Mesendoderm (in vitro differentiated cells): Measurements from ENCODE around the gene SPAG6.

Experiments used
- DNase-seq: peaks from one replicate; pipeline ENCODE4 v3.0.0; 2013
- H2AK5ac ChIP-seq: 2 replicates; pipeline ENCODE4 v1.6.1; 2013; ENCODE audit warnings: low read length, inconsistent platforms
- H2BK120ac ChIP-seq: 2 replicates; pipeline ENCODE4 v1.6.1; 2013; ENCODE audit warnings: low read depth, mild to moderate bottlenecking, low read length, moderate library complexity, mixed read lengths
- H2BK15ac ChIP-seq: replicated peaks from 2 replicates; pipeline ENCODE4 v1.6.1; 2013; ENCODE audit warnings: low read depth, mild to moderate bottlenecking, moderate library complexity
- H2BK5ac ChIP-seq: 2 replicates; pipeline ENCODE4 v1.6.1; 2013; ENCODE audit warnings: low read length, inconsistent platforms
- H3K18ac ChIP-seq: 2 replicates; pipeline ENCODE4 v1.6.1; 2013; ENCODE audit warnings: mild to moderate bottlenecking, low read length, mixed read lengths
- H3K23ac ChIP-seq: one replicate; pipeline ENCODE4 v1.6.1; 2013; ENCODE audit warnings: low read length
- H3K27ac ChIP-seq: 2 replicates; pipeline ENCODE4 v1.5.1; 2013; ENCODE audit warnings: low read depth, mild to moderate bottlenecking, inconsistent platforms, low read length, moderate library complexity
- H3K27me3 ChIP-seq: 2 replicates; pipeline ENCODE4 v1.6.1; 2013; ENCODE audit warnings: low read length, control low read depth, mild to moderate bottlenecking, inconsistent platforms; ENCODE audit not compliant: insufficient read depth, poor library complexity
- H3K36me3 ChIP-seq: 2 replicates; pipeline ENCODE4 v1.6.1; 2013; ENCODE audit warnings: low read length, inconsistent platforms; ENCODE audit not compliant: control insufficient read depth, insufficient read depth
- H3K4ac ChIP-seq: one replicate; pipeline ENCODE4 v1.6.1; 2013; ENCODE audit warnings: low read depth, mild to moderate bottlenecking, low read length, moderate library complexity
- H3K4me1 ChIP-seq: 2 replicates; pipeline ENCODE4 v1.6.1; 2013; ENCODE audit warnings: low read depth, low read length, inconsistent platforms; ENCODE audit not compliant: control insufficient read depth
- H3K4me2 ChIP-seq: 2 replicates; pipeline ENCODE4 v1.6.1; 2013; ENCODE audit warnings: low read length
- H3K4me3 ChIP-seq: 2 replicates; pipeline ENCODE4 v1.5.1; 2013; ENCODE audit warnings: mild to moderate bottlenecking, low read length
- H3K56ac ChIP-seq: one replicate; pipeline ENCODE4 v1.6.1; 2013; ENCODE audit warnings: low read length
- H3K79me1 ChIP-seq: 2 replicates; pipeline ENCODE4 v1.6.1; 2013; ENCODE audit warnings: low read length, inconsistent platforms
- H3K79me2 ChIP-seq: 2 replicates; pipeline ENCODE4 v1.6.1; 2013; ENCODE audit warnings: mild to moderate bottlenecking, low read length; ENCODE audit not compliant: control insufficient read depth, insufficient read depth
- H3K9ac ChIP-seq: 2 replicates; pipeline ENCODE4 v1.6.1; 2013; ENCODE audit warnings: low read length, inconsistent platforms
- H4K5ac ChIP-seq: one replicate; pipeline ENCODE4 v1.6.1; 2013; ENCODE audit warnings: low read length
- H4K8ac ChIP-seq: one replicate; pipeline ENCODE4 v1.6.1; 2013; ENCODE audit warnings: low read depth, mild to moderate bottlenecking, control low read depth, low read length, moderate library complexity
- WGBS: extraction: QIAGEN DNeasy Blood & Tissue Kit; methylation state at CpG from one replicate; pipeline ENCODE4 v1.1.7; 2013; ENCODE audit warnings: low lambda C conversion rate, missing lambda C conversion rate; ENCODE audit not compliant: insufficient coverage; ENCODE audit errors: extremely low coverage; 5-methylcytosine and 5-hydroxymethylcytosine counted together

The SPAG6 gene

GRCh38 chr10:22453948-22454591 lies 108.8 kb downstream of the SPAG6 start:
- WGBS = no CpG with 5 or more reads among the region's 10 CpGs
- Histone ChIP-seq H4K5ac (no peak overlapping the region), H3K27ac (no peak overlapping the region), H3K27me3 (no peaks in the 10 kb centered on the region), H3K79me2 (no peaks in the 10 kb centered on the region), H3K79me1 (no peaks in the 10 kb centered on the region), H3K4me2 (no peak overlapping the region), H3K18ac (no peak overlapping the region), H2BK5ac (no peak overlapping the region), H3K56ac (no peak overlapping the region), H3K4ac (no peak overlapping the region), H3K36me3 (no peaks in the 10 kb centered on the region), H2BK15ac (no peak overlapping the region), H3K9ac (no peak overlapping the region), H2AK5ac (no peak overlapping the region), H3K4me3 (no peak overlapping the region), H2BK120ac (no peak overlapping the region), H4K8ac (no peak overlapping the region), H3K23ac (no peak overlapping the region), H3K4me1 (no peaks in the 10 kb centered on the region)
- DNase-seq = no peak

GRCh38 chr10:22454634-22455033 lies 109.3 kb downstream of the SPAG6 start:
- H3K23ac ChIP-seq = no peak overlapping the region
- H3K56ac ChIP-seq = no peak overlapping the region
- no peak overlapping the region for H3K27ac ChIP-seq
- H3K4me1 ChIP-seq = no peaks in the 10 kb centered on the region
- H3K36me3 ChIP-seq = no peaks in the 10 kb centered on the region
- no peak overlapping the region for H2BK5ac ChIP-seq
- DNase-seq = no peak
- H3K79me2 ChIP-seq = no peaks in the 10 kb centered on the region
- H4K8ac ChIP-seq = no peak overlapping the region
- no peaks in the 10 kb centered on the region for H3K79me1 ChIP-seq
- H3K27me3 ChIP-seq = no peaks in the 10 kb centered on the region
- H2BK120ac ChIP-seq = no peak overlapping the region
- no peak overlapping the region for H2BK15ac ChIP-seq
- no peak overlapping the region for H3K4me3 ChIP-seq
- H3K9ac ChIP-seq = no peak overlapping the region
- H3K4ac ChIP-seq = no peak overlapping the region
- no peak overlapping the region for H4K5ac ChIP-seq
- H2AK5ac ChIP-seq = no peak overlapping the region
- no CpG with 5 or more reads among the region's 1 CpG for WGBS
- no peak overlapping the region for H3K18ac ChIP-seq
- no peak overlapping the region for H3K4me2 ChIP-seq

- H3K56ac ChIP-seq = no peak overlapping the region
- H4K8ac ChIP-seq = no peak overlapping the region
- no peak overlapping the region for H3K4ac ChIP-seq
- no peak overlapping the region for H3K4me2 ChIP-seq
- no peak overlapping the region for H2BK15ac ChIP-seq
- no peak overlapping the region for H2BK5ac ChIP-seq
- H3K23ac ChIP-seq = no peak overlapping the region
- H3K79me2 ChIP-seq = no peaks in the 10 kb centered on the region
- H3K27me3 ChIP-seq = no peaks in the 10 kb centered on the region
- H2AK5ac ChIP-seq = no peak overlapping the region
- no peak overlapping the region for H3K4me3 ChIP-seq
- no peaks in the 10 kb centered on the region for H3K4me1 ChIP-seq
- H3K36me3 ChIP-seq = no peaks in the 10 kb centered on the region
- no peak overlapping the region for H3K27ac ChIP-seq
- no peak overlapping the region for H2BK120ac ChIP-seq
- WGBS = no CpG with 5 or more reads among the region's 8 CpGs
- no peak for DNase-seq
- no peak overlapping the region for H3K18ac ChIP-seq
- no peaks in the 10 kb centered on the region for H3K79me1 ChIP-seq
- H3K9ac ChIP-seq = no peak overlapping the region
- H4K5ac ChIP-seq = no peak overlapping the region
Observed at GRCh38 chr10:22455068-22455857, 110.0 kb downstream of the SPAG6 start.

- Histone ChIP-seq H2BK5ac (no peak overlapping the region), H3K36me3 (no peaks in the 10 kb centered on the region), H3K4me1 (no peaks in the 10 kb centered on the region), H4K8ac (no peak overlapping the region), H3K56ac (no peak overlapping the region), H3K9ac (no peak overlapping the region), H2BK120ac (no peak overlapping the region), H3K18ac (no peak overlapping the region), H3K27me3 (no peaks in the 10 kb centered on the region), H2AK5ac (no peak overlapping the region), H3K27ac (no peak overlapping the region), H3K4me2 (no peak overlapping the region), H3K23ac (no peak overlapping the region), H3K79me1 (no peaks in the 10 kb centered on the region), H4K5ac (no peak overlapping the region), H3K4ac (no peak overlapping the region), H3K4me3 (no peak overlapping the region), H2BK15ac (no peak overlapping the region), H3K79me2 (no peaks in the 10 kb centered on the region)
- DNase-seq = no peak
- no CpG with 5 or more reads among the region's 2 CpGs for WGBS
Observed at GRCh38 chr10:22456486-22456885, 111.2 kb downstream of the SPAG6 start.

GRCh38 chr10:22458272-22459038 lies 113.2 kb downstream of the SPAG6 start:
- no CpG with 5 or more reads among the region's 9 CpGs for WGBS

More at GRCh38 chr10:22458272-22459038, 113.2 kb downstream of the SPAG6 start:
- H3K27me3 ChIP-seq = no peaks in the 10 kb centered on the region
- no peak overlapping the region for H2AK5ac ChIP-seq
- no peak overlapping the region for H3K4ac ChIP-seq
- H2BK5ac ChIP-seq = no peak overlapping the region
- no peak for DNase-seq
- H2BK120ac ChIP-seq = no peak overlapping the region
- H3K79me1 ChIP-seq = no peaks in the 10 kb centered on the region
- H3K23ac ChIP-seq = no peak overlapping the region
- no peak overlapping the region for H3K9ac ChIP-seq
- no peak overlapping the region for H3K56ac ChIP-seq
- no peak overlapping the region for H4K8ac ChIP-seq
- no peak overlapping the region for H3K4me3 ChIP-seq
- H4K5ac ChIP-seq = no peak overlapping the region
- H3K4me1 ChIP-seq = no peaks in the 10 kb centered on the region
- no peak overlapping the region for H3K27ac ChIP-seq
- no peaks in the 10 kb centered on the region for H3K36me3 ChIP-seq
- no peak overlapping the region for H3K18ac ChIP-seq
- no peak overlapping the region for H3K4me2 ChIP-seq
- H2BK15ac ChIP-seq = no peak overlapping the region
- no peaks in the 10 kb centered on the region for H3K79me2 ChIP-seq
